ENCODE results near the gene UCK1. TPM values are rescaled to one million over a fixed set of nuclear protein-coding genes. Genes with fewer than 3 reads are reported as not detected.

The UCK1 gene
- total and polyA plus RNA-seq, 2 of the 13 experiments (the other 11 are each of a cell fraction or from before 2014, with no cell fraction given): 11.0 to 24.1 TPM

- TF ChIP-seq AGO2 (optimal IDR thresholded peaks at IDR 0.05; ENCODE audit: low read depth, low read length) (no peak), ATF1 (CRISPR knock-in tag; IDR thresholded peaks at IDR 0.05) (no peak), NFIB (CRISPR knock-in tag; IDR thresholded peaks at IDR 0.05; ENCODE audit: borderline replicate concordance) (no peak), BATF2 (CRISPR knock-in tag; IDR thresholded peaks at IDR 0.05) (no peak), PAX8 (CRISPR knock-in tag; IDR thresholded peaks at IDR 0.05; ENCODE audit: borderline replicate concordance) (no peak), CHD4 (IDR thresholded peaks at IDR 0.05; ENCODE audit: borderline replicate concordance, low read length) (no peak), GATAD1 (CRISPR knock-in tag; IDR thresholded peaks at IDR 0.05) (no peak), ZNF232 (CRISPR knock-in tag; IDR thresholded peaks at IDR 0.05; ENCODE audit: borderline replicate concordance) (0 out of 2 replicates have a peak, but pooled peaks have one; percentile 1), BRF2 (CRISPR knock-in tag; IDR thresholded peaks at IDR 0.05) (no peak), FUBP1 (CRISPR knock-in tag; IDR thresholded peaks at IDR 0.05; ENCODE audit: borderline replicate concordance) (no peak), MTERF4 (CRISPR knock-in tag; IDR thresholded peaks at IDR 0.05) (no peak; the same call in 1 of the 2 replicates), YY1 (IDR thresholded peaks at IDR 0.05; ENCODE audit: insufficient read depth, insufficient replicate concordance, low read depth, low read length) (no peak), RXRA (CRISPR knock-in tag; IDR thresholded peaks at IDR 0.05) (peak; percentile 11; the same call in 1 of the 2 replicates), NFE2L1 (CRISPR knock-in tag; IDR thresholded peaks at IDR 0.05; ENCODE audit: borderline replicate concordance) (no peak), SIN3B (IDR thresholded peaks at IDR 0.05; ENCODE audit: low read length) (no peak), YEATS2 (CRISPR knock-in tag; IDR thresholded peaks at IDR 0.05; ENCODE audit: borderline replicate concordance) (no peak), ZNF235 (CRISPR knock-in tag; IDR thresholded peaks at IDR 0.05; ENCODE audit: borderline replicate concordance) (no peak), ZFYVE20 (CRISPR knock-in tag; IDR thresholded peaks at IDR 0.05; ENCODE audit: borderline replicate concordance, low read depth) (no peak)
- TF ChIP-seq, protein P1, sequence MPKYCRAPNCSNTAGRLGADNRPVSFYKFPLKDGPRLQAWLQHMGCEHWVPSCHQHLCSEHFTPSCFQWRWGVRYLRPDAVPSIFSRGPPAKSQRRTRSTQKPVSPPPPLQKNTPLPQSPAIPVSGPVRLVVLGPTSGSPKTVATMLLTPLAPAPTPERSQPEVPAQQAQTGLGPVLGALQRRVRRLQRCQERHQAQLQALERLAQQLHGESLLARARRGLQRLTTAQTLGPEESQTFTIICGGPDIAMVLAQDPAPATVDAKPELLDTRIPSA (CRISPR knock-in tag; IDR thresholded peaks at IDR 0.05; ENCODE audit: borderline replicate concordance): 0 out of 2 replicates have a peak, but pooled peaks have one; percentile 53
- TF ChIP-seq, protein P2, sequence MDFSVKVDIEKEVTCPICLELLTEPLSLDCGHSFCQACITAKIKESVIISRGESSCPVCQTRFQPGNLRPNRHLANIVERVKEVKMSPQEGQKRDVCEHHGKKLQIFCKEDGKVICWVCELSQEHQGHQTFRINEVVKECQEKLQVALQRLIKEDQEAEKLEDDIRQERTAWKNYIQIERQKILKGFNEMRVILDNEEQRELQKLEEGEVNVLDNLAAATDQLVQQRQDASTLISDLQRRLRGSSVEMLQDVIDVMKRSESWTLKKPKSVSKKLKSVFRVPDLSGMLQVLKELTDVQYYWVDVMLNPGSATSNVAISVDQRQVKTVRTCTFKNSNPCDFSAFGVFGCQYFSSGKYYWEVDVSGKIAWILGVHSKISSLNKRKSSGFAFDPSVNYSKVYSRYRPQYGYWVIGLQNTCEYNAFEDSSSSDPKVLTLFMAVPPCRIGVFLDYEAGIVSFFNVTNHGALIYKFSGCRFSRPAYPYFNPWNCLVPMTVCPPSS (IDR thresholded peaks at IDR 0.05): no peak
- TF ChIP-seq, protein P3, sequence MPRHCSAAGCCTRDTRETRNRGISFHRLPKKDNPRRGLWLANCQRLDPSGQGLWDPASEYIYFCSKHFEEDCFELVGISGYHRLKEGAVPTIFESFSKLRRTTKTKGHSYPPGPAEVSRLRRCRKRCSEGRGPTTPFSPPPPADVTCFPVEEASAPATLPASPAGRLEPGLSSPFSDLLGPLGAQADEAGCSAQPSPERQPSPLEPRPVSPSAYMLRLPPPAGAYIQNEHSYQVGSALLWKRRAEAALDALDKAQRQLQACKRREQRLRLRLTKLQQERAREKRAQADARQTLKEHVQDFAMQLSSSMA (CRISPR knock-in tag; IDR thresholded peaks at IDR 0.05): no peak
- TF ChIP-seq, protein P4, sequence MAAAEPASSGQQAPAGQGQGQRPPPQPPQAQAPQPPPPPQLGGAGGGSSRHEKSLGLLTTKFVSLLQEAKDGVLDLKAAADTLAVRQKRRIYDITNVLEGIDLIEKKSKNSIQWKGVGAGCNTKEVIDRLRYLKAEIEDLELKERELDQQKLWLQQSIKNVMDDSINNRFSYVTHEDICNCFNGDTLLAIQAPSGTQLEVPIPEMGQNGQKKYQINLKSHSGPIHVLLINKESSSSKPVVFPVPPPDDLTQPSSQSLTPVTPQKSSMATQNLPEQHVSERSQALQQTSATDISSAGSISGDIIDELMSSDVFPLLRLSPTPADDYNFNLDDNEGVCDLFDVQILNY (CRISPR knock-in tag; conservative IDR thresholded peaks at IDR 0.05): no peak
Observed at GRCh38 chr9:131530546-131530919, 530 bp downstream of the UCK1 start (continued).

Measured in HepG2 (cell line).